GM21737 (cell line): ENCODE measurements around the gene B3GALT2.

Experiments
- ATAC-seq: cut with Tn5 transposase; IDR thresholded peaks from one replicate; pipeline ENCODE4 v1.9.1; 2021; ENCODE audit warnings: mild to moderate bottlenecking, moderate library complexity; ENCODE audit not compliant: unreplicated experiment

B3GALT2 gene

DNA sequence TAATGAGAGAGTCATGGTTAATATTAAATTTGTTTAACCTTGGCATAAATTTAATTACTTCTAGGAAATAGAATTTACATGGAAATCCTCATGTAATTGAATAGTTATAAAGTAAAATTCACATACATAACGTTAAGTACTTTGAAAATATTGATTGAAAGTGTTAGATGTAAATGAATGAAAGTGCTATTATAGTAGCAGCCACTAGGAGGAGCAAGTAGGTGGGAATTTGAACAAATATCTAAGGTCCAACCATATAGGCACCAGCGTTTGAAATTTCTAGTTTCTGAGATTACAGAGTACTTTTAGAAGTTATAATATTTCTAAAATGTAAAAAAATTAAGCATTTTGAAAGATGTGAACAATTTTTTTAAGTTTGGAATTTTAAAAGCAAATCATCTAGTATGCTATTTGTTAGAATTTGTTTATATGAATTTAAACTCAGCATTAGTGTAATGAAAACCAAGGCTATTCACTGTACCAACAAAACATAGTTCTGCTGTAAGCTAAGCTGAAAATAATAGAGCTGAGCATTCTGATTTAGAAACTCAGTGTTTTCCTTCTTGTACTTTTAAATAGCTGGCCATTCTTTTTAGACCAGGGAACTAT lies 3.3 kb downstream of the B3GALT2 start:
- no peak for ATAC-seq

DNA sequence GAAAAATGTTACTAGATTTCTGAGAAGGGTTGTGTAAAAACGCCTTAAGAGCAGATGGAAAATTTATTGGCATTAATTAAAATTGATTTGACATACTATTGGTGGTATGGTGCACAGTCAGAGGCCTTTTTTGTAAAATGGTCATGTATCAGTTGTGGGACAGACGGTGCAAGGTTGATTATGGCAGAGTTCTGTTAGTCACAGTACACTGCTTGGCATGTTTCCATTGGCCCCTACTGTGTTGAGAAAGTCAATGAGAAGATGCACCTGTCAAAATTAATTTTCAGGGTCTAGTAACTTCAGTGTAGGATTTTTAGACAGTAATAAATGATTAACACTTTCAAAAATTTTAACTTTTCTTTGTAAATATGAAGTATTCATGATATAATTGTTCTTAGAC lies 4.4 kb downstream of the B3GALT2 start:
- no peak for ATAC-seq

DNA sequence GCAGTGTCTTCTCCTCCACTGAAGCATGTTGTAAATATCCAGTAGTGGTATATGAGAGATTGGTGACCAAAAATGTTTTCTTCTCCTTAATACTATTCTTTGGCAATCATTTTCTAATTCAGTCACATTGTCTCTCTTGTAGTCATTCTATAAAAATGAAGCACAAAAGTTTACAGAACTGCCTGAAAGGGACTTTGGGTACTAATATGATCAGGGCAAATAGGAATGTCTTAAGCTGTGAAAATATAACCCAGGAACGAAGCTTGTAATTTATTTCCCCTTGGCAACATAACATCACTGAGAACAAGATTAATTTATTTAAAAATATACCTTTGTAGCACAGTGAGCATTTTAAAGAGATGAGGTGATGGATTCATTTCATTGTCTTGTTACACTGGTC lies 4.9 kb downstream of the B3GALT2 start:
- no peak for ATAC-seq

DNA sequence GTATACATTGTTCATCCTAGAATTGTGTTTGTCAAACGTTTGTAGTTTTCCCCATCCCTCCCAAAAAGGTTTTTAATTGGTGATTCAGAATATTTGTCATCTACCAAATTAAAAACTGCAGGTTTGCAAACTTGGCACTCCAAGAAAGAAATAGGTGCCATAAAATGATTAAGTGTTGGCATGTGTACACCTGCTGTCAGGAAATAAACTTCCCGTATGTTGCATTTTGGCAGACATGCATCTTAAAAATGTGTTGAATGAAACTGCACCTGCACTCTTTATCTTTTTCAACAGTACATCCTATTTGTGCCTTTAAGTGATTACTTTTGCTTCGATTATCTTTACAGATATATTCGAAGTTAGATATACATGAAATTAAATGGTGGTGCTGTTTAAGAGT lies 7.3 kb downstream of the B3GALT2 start:
- ATAC-seq: no peak

DNA sequence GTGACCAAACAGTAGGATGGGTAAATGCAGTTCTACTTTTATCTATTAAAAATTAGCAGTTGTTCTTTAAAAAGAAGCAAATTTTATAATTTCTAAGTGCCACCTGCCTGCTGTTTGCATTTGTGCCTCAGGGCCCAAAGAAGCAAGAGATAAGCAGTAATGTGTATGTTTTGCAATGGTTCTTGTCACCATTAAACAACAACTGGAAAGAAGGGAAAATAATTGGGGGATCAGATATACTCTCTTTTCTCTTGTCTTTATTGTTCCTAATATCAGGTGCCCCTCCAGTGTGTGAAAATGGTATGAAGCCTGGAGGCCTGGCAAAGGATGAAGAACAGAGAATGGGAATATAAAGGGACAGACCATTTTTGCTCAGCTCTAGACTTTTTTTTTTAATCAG lies 9.6 kb downstream of the B3GALT2 start:
- ATAC-seq: no peak

DNA sequence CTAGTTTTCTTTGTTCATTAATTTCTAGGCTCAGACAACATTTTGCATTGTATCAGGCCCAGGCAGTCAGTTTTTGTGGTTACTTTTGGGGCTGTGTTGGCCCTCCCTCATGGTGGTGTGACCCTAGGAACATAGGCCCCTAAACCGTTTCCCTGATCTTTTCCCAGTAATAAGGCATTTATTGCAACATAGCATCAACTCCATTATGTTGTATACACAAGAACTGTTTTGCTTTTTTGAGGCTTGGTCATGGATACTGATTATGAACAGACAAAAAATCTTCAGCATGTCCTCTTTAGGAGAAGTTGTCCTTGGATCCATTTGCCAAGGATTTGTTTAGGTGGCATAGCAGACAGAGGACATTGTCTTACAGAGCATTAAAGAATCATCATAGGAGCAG lies 10.3 kb downstream of the B3GALT2 start:
- ATAC-seq: no peak

DNA sequence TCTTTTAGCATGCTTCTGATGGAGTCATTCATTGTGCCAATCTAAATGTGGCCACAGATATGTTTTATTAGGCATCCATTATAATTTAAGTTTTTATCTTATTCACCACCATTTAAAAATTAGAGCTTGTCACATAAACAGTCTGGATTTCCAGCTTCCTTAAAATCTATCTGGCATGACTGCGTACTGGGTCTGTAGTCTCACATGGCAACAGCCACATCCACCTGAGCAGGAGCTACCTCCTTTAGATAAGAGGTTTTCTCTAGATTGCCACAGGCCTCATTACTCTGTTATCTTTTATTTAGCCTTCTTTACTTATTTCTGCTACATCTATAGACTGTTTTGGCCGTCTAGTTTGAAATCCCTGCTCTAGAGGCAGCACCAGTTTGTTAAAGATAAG lies 29.1 kb downstream of the B3GALT2 start:
- no peak for ATAC-seq

DNA sequence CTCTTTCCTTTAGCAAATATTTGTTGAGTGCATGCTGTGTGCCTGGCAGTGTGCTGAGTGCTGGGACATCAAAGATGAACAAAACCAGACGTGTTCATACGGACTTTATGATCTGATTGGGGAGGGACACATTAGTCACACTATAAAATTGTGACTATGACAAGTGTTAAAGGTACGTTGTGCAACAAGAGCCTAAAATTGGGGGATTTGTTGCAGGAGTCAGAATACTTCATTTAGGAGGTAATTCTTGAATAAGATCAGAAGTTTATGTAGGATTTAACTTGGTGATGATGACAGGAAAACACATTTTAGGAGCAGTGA lies 29.6 kb downstream of the B3GALT2 start:
- no peak for ATAC-seq

DNA sequence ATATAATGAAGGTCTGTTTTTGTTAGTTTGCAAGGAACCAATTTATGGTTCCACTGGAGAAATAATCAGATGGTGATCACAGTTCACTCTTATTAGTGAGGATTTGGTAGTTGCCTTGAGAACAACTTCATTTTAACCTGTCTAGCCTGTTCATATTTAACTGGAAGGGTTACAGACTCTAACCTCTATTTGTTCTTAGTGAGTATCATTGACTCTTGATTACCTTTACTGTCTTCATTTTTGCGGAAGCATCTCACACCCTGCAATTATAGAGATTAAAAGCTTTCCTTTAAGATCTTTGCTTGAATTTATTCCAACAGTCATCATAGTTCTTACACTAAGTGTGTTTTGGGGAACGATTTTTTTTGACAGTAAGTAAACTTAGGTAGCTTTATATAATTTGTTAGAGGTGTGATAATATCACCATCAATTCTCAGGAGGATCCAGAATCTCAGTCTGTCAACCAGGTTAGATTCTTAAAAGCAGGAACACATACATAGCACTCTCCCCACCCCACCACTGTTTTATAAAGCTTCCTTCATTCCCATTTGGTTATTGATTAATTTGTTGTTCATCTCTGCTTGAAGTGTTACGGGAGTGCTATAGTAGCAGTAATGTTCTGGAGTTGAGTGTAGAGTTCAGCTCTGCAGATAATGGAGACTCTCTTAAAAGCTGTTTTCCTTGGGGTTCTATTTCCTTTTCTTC lies 30.1 kb downstream of the B3GALT2 start:
- ATAC-seq: no peak

DNA sequence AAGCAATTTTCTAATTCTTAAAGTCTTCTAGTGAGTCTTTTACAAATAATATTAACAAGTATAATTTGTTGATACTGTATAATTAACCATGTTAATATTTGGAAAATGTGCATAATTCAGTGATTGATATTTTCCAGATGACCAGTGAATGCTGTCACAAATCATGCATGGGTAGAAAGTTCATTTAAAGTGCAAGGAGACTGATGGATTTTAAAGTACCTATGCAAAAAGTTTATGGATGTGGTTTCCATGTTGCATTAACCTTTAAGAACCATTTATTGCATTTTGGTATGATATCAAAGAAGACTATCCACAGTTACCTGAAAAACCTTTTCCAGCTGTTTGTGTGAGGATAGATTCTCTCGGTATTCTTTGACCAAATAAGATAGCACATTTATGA lies 41.4 kb downstream of the B3GALT2 start:
- no peak for ATAC-seq

DNA sequence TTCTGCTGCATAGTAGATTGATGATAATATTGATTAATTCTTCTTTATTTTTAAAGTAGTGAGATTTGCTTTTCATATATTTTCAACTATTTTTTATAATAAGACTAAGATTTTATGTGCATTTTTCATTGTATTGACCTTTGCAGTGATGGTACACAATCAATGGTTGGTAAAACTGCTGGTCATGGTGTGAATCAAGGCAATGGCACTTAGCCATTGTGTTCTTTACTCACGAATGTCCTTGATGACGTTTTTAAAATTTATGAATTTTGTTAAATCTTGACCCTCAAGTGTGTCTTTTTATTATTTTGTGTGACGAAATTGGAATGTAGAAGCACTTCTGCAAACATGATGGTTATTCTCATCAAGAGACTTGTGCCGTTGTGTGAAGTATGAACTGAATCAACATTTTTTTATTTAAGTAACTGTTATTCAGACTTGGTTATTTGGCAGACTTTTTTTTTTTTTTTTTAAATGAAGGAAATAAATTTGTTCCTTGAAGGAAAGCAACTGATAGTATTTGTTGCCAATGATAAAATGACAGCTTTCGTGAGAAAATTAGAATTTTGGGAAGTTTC lies 42.0 kb downstream of the B3GALT2 start:
- no peak for ATAC-seq

DNA sequence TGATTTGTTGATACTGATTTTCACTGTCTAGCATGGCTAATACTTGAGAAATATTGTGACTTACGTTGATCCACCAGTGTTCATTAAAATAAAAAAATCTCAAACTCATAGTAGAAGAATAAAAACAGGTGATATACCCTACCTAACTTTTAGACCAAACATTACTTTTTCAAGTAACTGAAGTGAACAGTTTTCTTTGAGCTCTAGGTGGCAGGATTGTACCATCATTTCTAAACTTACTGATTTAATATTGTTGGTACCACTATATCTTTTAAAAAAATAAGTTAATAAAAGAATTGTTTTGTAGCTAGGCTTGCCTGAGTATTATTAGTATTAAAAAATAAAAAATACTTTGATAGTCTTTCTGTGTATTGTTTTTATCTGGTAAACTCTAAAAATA lies 43.1 kb downstream of the B3GALT2 start:
- no peak for ATAC-seq

DNA sequence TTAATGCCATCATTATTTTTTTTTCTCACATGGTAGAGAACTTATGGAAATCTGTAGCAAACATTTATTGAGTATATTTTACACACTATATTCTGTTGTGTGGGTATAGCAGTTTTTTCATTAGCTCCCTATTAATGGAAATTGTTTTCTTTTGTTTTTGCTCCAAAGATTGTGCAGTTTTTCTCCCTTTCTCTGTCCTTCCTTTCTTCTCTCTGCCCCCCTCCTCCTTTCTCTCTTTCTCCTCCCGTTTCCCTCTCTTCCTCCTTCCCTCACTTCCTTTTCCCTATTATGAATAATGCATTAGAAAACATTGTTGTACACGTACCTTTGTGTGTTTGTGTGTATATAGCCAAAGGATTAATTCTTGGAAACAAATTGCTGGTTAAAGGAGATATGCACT lies 44.0 kb downstream of the B3GALT2 start:
- ATAC-seq: no peak

DNA sequence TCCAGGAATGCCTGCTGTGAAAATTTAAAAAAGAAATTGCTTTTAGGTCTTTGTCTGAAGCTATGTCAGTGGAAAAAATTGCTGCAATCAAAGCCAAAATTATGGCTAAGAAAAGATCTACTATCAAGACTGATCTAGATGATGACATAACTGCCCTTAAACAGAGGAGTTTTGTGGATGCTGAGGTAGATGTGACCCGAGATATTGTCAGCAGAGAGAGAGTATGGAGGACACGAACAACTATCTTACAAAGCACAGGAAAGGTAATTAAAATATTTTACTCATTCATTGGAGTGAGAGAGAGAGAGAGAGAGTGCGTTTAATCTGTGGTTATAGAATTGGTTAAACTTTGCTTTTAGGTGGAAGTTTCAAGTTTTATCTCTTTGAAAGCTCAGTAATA lies 44.6 kb downstream of the B3GALT2 start:
- ATAC-seq: no peak

DNA sequence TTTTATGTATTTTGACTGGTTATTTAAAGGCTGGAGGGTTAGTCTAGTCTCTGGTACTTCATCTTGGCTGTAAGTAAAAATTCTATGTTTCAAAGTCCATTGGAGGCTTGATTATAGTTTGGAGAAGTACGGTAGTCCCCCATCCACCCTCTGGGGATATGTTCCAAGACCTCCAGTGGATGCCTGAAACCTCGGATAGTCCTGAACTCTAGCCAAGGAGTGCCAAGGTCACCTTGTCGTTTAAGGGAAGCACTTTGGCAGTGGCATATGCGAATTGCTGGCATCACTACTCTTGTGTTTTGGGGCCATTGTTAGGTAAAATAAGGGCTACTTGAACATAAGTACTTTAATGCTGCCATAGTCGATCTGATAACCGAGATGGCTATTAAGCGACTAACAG lies 46.2 kb downstream of the B3GALT2 start:
- no peak for ATAC-seq

DNA sequence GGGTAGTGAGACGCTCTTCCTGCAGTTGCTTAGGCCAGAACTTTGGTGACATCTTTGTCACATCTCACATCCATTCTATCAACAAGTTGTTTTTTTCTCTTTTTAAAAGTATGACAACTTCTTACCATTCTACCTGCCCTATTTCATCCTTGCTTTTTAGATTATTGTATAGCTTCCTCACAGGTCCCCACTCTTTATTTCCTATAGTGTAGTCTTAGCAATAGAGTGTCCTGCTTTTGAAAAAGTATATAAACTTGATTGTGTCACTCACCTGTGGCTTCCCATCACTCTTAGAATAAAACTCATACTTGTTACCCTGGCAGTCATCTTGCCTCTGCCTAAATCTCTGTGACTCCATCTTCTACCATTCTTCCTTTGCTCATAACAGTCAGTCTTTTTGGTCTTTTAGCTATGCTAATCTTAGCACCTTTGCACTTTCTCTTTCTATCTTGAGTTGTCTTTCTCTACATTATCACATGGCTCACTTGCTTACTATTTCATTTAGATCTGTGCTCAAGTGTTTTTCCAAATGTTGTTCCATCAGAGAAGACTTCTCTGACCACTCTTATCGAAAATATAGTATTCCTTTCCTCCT lies 55.0 kb downstream of the B3GALT2 start:
- no peak for ATAC-seq
